Non-pigmented ciliary epithelial cell (primary cell): Measurements from ENCODE around the gene CASQ2.
A peak's percentile ranks its signal among the peaks of the same experiment; 100 is the strongest.
"Not testable (repeated sequence)": the region's sequence is repeated elsewhere in the genome, so short reads cannot be mapped to it uniquely, and the experiment has no call there.

ENCODE experiments used
- DNase-seq: peaks from one replicate; pipeline ENCODE4 v3.0.0-alpha.2; 2010; ENCODE audit warnings: low read depth

Gene CASQ2

GRCh38 chr1:115780655-115781054 lies 12.1 kb upstream of the CASQ2 start:
- not testable (repeated sequence) for DNase-seq

GRCh38 chr1:115779075-115779474 lies 10.6 kb upstream of the CASQ2 start:
- DNase-seq: not testable (repeated sequence)

GRCh38 chr1:115771847-115772457 lies 3.4 kb upstream of the CASQ2 start:
- DNase-seq: peak; percentile 75

- DNase-seq: no peak
Observed at GRCh38 chr1:115771094-115771846, 2.8 kb upstream of the CASQ2 start.

- DNase-seq: no peak
Observed at GRCh38 chr1:115767403-115767802, 1.1 kb downstream of the CASQ2 start.

GRCh38 chr1:115765091-115765490 lies 3.4 kb downstream of the CASQ2 start:
- DNase-seq: no peak

GRCh38 chr1:115764541-115764940 lies 4.0 kb downstream of the CASQ2 start:
- no peak for DNase-seq

- DNase-seq: no peak
Observed at GRCh38 chr1:115762779-115763178, 5.7 kb downstream of the CASQ2 start.

GRCh38 chr1:115761601-115762302 lies 6.8 kb downstream of the CASQ2 start:
- DNase-seq: no peak

GRCh38 chr1:115757856-115758255 lies 10.7 kb downstream of the CASQ2 start:
- no peak for DNase-seq

- DNase-seq: no peak
Observed at GRCh38 chr1:115757326-115757725, 11.2 kb downstream of the CASQ2 start.

GRCh38 chr1:115755456-115756370 lies 12.8 kb downstream of the CASQ2 start:
- no peak for DNase-seq

- no peak for DNase-seq
Observed at GRCh38 chr1:115753830-115754229, 14.7 kb downstream of the CASQ2 start.

- no peak for DNase-seq
Observed at GRCh38 chr1:115753361-115753760, 15.2 kb downstream of the CASQ2 start.

- DNase-seq: no peak
Observed at GRCh38 chr1:115748401-115749150, 19.9 kb downstream of the CASQ2 start.

- no peak for DNase-seq
Observed at GRCh38 chr1:115746021-115746690, 22.4 kb downstream of the CASQ2 start.

- DNase-seq: no peak
Observed at GRCh38 chr1:115744646-115745275, 23.8 kb downstream of the CASQ2 start.

GRCh38 chr1:115740811-115741210 lies 27.7 kb downstream of the CASQ2 start:
- DNase-seq: no peak

- DNase-seq: no peak
Observed at GRCh38 chr1:115732316-115732715, 36.2 kb downstream of the CASQ2 start.

GRCh38 chr1:115729756-115730155 lies 38.8 kb downstream of the CASQ2 start:
- DNase-seq: no peak
